Smooth muscle cell of the brain vasculature (primary cell): ENCODE results near the gene FLNA.
"Not testable (repeated sequence)": the region's sequence is repeated elsewhere in the genome, so short reads cannot be mapped to it uniquely, and the experiment has no call there.

Experiments used
- DNase-seq: peaks from one replicate; pipeline ENCODE4 v3.0.0-alpha.2; 2012; ENCODE audit warnings: low read depth, low spot score

Gene FLNA

GRCh38 chrX:154360155-154360713 is 14.2 kb downstream of the FLNA start:
- DNase-seq: no peak

- DNase-seq: no peak
Measured at GRCh38 chrX:154359362-154360154, 14.9 kb downstream of the FLNA start.

GRCh38 chrX:154358829-154359228 is 15.6 kb downstream of the FLNA start:
- DNase-seq: no peak

GRCh38 chrX:154358011-154358410 is 16.4 kb downstream of the FLNA start:
- DNase-seq: no peak

- no peak for DNase-seq
Measured at GRCh38 chrX:154357205-154357604, 17.2 kb downstream of the FLNA start.

GRCh38 chrX:154356596-154356995 is 17.8 kb downstream of the FLNA start:
- DNase-seq: no peak

- DNase-seq: no peak
Measured at GRCh38 chrX:154355776-154356140, 18.7 kb downstream of the FLNA start.

GRCh38 chrX:154355094-154355775 is 19.2 kb downstream of the FLNA start:
- no peak for DNase-seq

GRCh38 chrX:154354516-154354915 is 19.9 kb downstream of the FLNA start:
- DNase-seq: no peak

- DNase-seq: no peak
Measured at GRCh38 chrX:154354013-154354412, 20.4 kb downstream of the FLNA start.

GRCh38 chrX:154353172-154353843 is 21.1 kb downstream of the FLNA start:
- DNase-seq: no peak

GRCh38 chrX:154352466-154352865 is 22.0 kb downstream of the FLNA start:
- no peak for DNase-seq

GRCh38 chrX:154352012-154352401 is 22.4 kb downstream of the FLNA start:
- no peak for DNase-seq

- no peak for DNase-seq
Measured at GRCh38 chrX:154351183-154352011, 23.0 kb downstream of the FLNA start.

- DNase-seq: no peak
Measured at GRCh38 chrX:154350429-154351182, 23.8 kb downstream of the FLNA start.

GRCh38 chrX:154349979-154350378 is 24.5 kb downstream of the FLNA start:
- DNase-seq: no peak

- DNase-seq: no peak
Measured at GRCh38 chrX:154349359-154349935, 25.0 kb downstream of the FLNA start.

GRCh38 chrX:154348646-154349358 is 25.6 kb downstream of the FLNA start:
- DNase-seq: no peak

GRCh38 chrX:154348114-154348531 is 26.3 kb downstream of the FLNA start:
- DNase-seq: no peak

- not testable (repeated sequence) for DNase-seq
Measured at GRCh38 chrX:154343620-154344019, 30.8 kb downstream of the FLNA start.
